H1 (cell line): ENCODE measurements around the gene ENAH. TPM values are rescaled to one million over a fixed set of nuclear protein-coding genes. Genes with fewer than 3 reads are reported as not detected.

Experiments used
- CTCF ChIA-PET: fragments of 300-600 bp; sonication (Branson Sonifier 250); formaldehyde crosslinking; loops from one replicate; lab custom pipeline; 2021; ENCODE audit not compliant: partially characterized antibody; lab: Charles Lee
- POLR2A ChIA-PET: fragments of 300-600 bp; sonication (Branson Sonifier 250); formaldehyde crosslinking; loops from one replicate; lab custom pipeline; 2021; ENCODE audit warnings: inconsistent platforms; ENCODE audit not compliant: partially characterized antibody; lab: Charles Lee
- DNase-seq, 2 experiments: peaks; one replicate each; pipeline versions ENCODE4 v3.0.0 to v3.0.0-alpha.2; 2010 to 2022; ENCODE audit warnings: low spot score in 2 of 2, low read depth in 1 of 2, mixed read lengths in 1 of 2
- FAIRE-seq: peaks from 2 replicates; lab custom pipeline; 2011; peaks lifted over from hg19 to GRCh38; lab: Jason Lieb, UNC
- H2AFZ ChIP-seq: 2 replicates; pipeline ENCODE4 v1.8.1; 2012; ENCODE audit warnings: low read length, inconsistent platforms
- H2AK5ac ChIP-seq: 2 replicates; pipeline ENCODE4 v1.6.1; 2013; ENCODE audit warnings: low read depth, low read length
- H2BK120ac ChIP-seq: replicated peaks from 2 replicates; pipeline ENCODE3; 2013; ENCODE audit warnings: low read depth, low read length, inconsistent platforms
- H2BK12ac ChIP-seq: 2 replicates; pipeline ENCODE4 v1.6.1; 2013; ENCODE audit warnings: low read depth, low read length
- H2BK15ac ChIP-seq: 2 replicates; pipeline ENCODE4 v1.6.1; 2013; ENCODE audit warnings: low read length
- H2BK20ac ChIP-seq: 2 replicates; pipeline ENCODE4 v1.6.1; 2013; ENCODE audit warnings: low read length
- H2BK5ac ChIP-seq: 2 replicates; pipeline ENCODE4 v1.6.1; 2013; ENCODE audit warnings: low read depth, low read length
- H3K14ac ChIP-seq: 2 replicates; pipeline ENCODE4 v1.6.1; 2013; ENCODE audit warnings: inconsistent platforms; ENCODE audit not compliant: insufficient read length
- H3K18ac ChIP-seq: 2 replicates; pipeline ENCODE4 v1.6.1; 2013; ENCODE audit warnings: low read length; ENCODE audit errors: extremely low read depth
- H3K23ac ChIP-seq: 2 replicates; pipeline ENCODE4 v1.6.1; 2013; ENCODE audit warnings: inconsistent platforms; ENCODE audit not compliant: insufficient read length
- H3K23me2 ChIP-seq: 2 replicates; pipeline ENCODE4 v1.6.1; 2013; ENCODE audit warnings: low read depth, low read length
- H3K27ac ChIP-seq: 2 replicates; pipeline ENCODE4 v1.6.1; 2011; ENCODE audit warnings: low read depth, low read length, inconsistent platforms
- H3K27me3 ChIP-seq, 4 experiments: replicated peaks in 1 of 4; 1 replicate in 1 of 4; 2 replicates in 3 of 4; pipeline versions ENCODE4 v1.6.1 to v1.8.1; 2011 to 2013; ENCODE audit warnings: low read length in 3 of 4, mild to moderate bottlenecking in 3 of 4, inconsistent platforms in 2 of 4, mixed read lengths in 2 of 4, moderate library complexity in 1 of 4; ENCODE audit not compliant: control insufficient read depth in 3 of 4, insufficient read depth in 3 of 4; ENCODE audit errors: extremely low read depth in 1 of 4
- H3K36me3 ChIP-seq, 4 experiments: 2 replicates each; pipeline versions ENCODE4 v1.6.1 to v1.8.1; 2011 to 2013; ENCODE audit warnings: mild to moderate bottlenecking in 4 of 4, low read length in 3 of 4, moderate library complexity in 2 of 4, control low read depth in 1 of 4, inconsistent platforms in 1 of 4; ENCODE audit not compliant: insufficient read depth in 4 of 4, control insufficient read depth in 2 of 4
- H3K4ac ChIP-seq: replicated peaks from 2 replicates; pipeline ENCODE3; 2013; ENCODE audit warnings: low read length, low read depth, mixed read lengths, inconsistent platforms; ENCODE audit not compliant: insufficient read length
- H3K4me1 ChIP-seq, 4 experiments: replicated peaks in 1 of 4; 1 replicate in 1 of 4; 2 replicates in 3 of 4; pipeline versions ENCODE4 v1.6.1 to v1.8.1; 2011 to 2013; ENCODE audit warnings: low read length in 3 of 4, inconsistent platforms in 2 of 4, mixed read lengths in 1 of 4; ENCODE audit not compliant: insufficient read depth in 4 of 4, control insufficient read depth in 3 of 4
- H3K4me2 ChIP-seq, 2 experiments: 2 replicates each; pipeline versions ENCODE4 v1.6.1 to v1.8.1; 2011 to 2013; ENCODE audit warnings: low read depth in 2 of 2, low read length in 2 of 2, control low read depth in 1 of 2, inconsistent platforms in 1 of 2, mild to moderate bottlenecking in 1 of 2; ENCODE audit not compliant: insufficient read depth in 1 of 2
- H3K4me3 ChIP-seq, 4 experiments: fragments of 200-600, 300-600 bp in 1 of 4; sonication (generic), shearing (Covaris generic), sonication (Bioruptor Twin) in 1 of 4; 2 replicates each; pipeline versions ENCODE4 v1.5.1 to v1.8.1; 2011 to 2016; ENCODE audit warnings: low read length in 4 of 4, low read depth in 3 of 4, control low read depth in 2 of 4, inconsistent platforms in 2 of 4, mild to moderate bottlenecking in 2 of 4, mixed read lengths in 1 of 4, moderate library complexity in 1 of 4; ENCODE audit not compliant: insufficient read depth in 2 of 4; ENCODE audit errors: extremely low read depth in 1 of 4
- H3K56ac ChIP-seq: replicated peaks from 2 replicates; pipeline ENCODE3; 2013; ENCODE audit warnings: low read depth, mild to moderate bottlenecking, mixed read lengths, low read length, inconsistent platforms; ENCODE audit not compliant: insufficient read length
- H3K79me1 ChIP-seq: 2 replicates; pipeline ENCODE4 v1.6.1; 2013; ENCODE audit warnings: low read depth, low read length, control low read depth
- H3K79me2 ChIP-seq, 2 experiments: 2 replicates each; pipeline versions ENCODE4 v1.6.1 to v1.8.1; 2012 to 2013; ENCODE audit warnings: low read length in 2 of 2, mild to moderate bottlenecking in 2 of 2, inconsistent platforms in 1 of 2; ENCODE audit not compliant: insufficient read depth in 2 of 2, control insufficient read depth in 1 of 2
- H3K9ac ChIP-seq, 4 experiments: replicated peaks in 1 of 4; 1 replicate in 1 of 4; 2 replicates in 3 of 4; pipeline versions ENCODE4 v1.6.1 to v1.8.1; 2011 to 2013; ENCODE audit warnings: low read depth in 3 of 4, low read length in 3 of 4, control low read depth in 2 of 4, mild to moderate bottlenecking in 2 of 4, moderate library complexity in 2 of 4, inconsistent platforms in 1 of 4; ENCODE audit errors: extremely low read depth in 1 of 4
- H3K9me3 ChIP-seq, 2 experiments: 2 replicates each; pipeline versions ENCODE4 v1.6.1 to v1.8.1; 2012 to 2013; ENCODE audit warnings: mild to moderate bottlenecking in 2 of 2, moderate library complexity in 2 of 2, control low read depth in 1 of 2, inconsistent platforms in 1 of 2, low read depth in 1 of 2, low read length in 1 of 2, mixed read lengths in 1 of 2; ENCODE audit not compliant: insufficient read depth in 2 of 2
- H4K20me1 ChIP-seq, 2 experiments: replicated peaks in 1 of 2; 2 replicates each; pipeline versions ENCODE3 to v1.8.1; 2011 to 2013; ENCODE audit warnings: inconsistent platforms in 2 of 2, low read length in 2 of 2, mild to moderate bottlenecking in 1 of 2; ENCODE audit not compliant: insufficient read depth in 2 of 2, control insufficient read depth in 1 of 2
- H4K5ac ChIP-seq: 2 replicates; pipeline ENCODE4 v1.6.1; 2013; ENCODE audit warnings: low read length, low read depth, mixed read lengths, inconsistent platforms; ENCODE audit not compliant: insufficient read length
- H4K8ac ChIP-seq: 2 replicates; pipeline ENCODE4 v1.8.0; 2013; ENCODE audit warnings: mild to moderate bottlenecking, moderate library complexity, low read length, inconsistent platforms; ENCODE audit not compliant: insufficient read depth; ENCODE audit errors: extremely low read depth
- H4K91ac ChIP-seq: replicated peaks from 2 replicates; pipeline ENCODE3; 2013; ENCODE audit warnings: low read length, mixed read lengths, inconsistent platforms; ENCODE audit not compliant: insufficient read length
- FOSL1 ChIP-seq: IDR thresholded peaks from 2 replicates; pipeline ENCODE4 v1.6.1; 2011; ENCODE audit warnings: mild to moderate bottlenecking, low read depth, low read length, moderate library complexity; ENCODE audit not compliant: insufficient read depth
- KDM4A ChIP-seq: IDR thresholded peaks from one replicate; pipeline ENCODE4 v1.7.1; 2012; ENCODE audit warnings: low read depth, mild to moderate bottlenecking, moderate library complexity, low read length, inconsistent platforms; ENCODE audit not compliant: severe bottlenecking
- RXRA ChIP-seq: IDR thresholded peaks from 2 replicates; pipeline ENCODE4 v1.6.1; 2011; ENCODE audit warnings: low read depth, mild to moderate bottlenecking, low read length, moderate library complexity; ENCODE audit not compliant: insufficient read depth
- SAP30 ChIP-seq: fragments of 300-600 bp; sonication (generic); IDR thresholded peaks from 2 replicates; pipeline ENCODE4 v1.7.1; 2012; ENCODE audit warnings: low read length, moderate library complexity, mild to moderate bottlenecking, inconsistent platforms; ENCODE audit not compliant: insufficient read depth, insufficient replicate concordance
- SIRT6 ChIP-seq: IDR thresholded peaks from one replicate; pipeline ENCODE4 v1.7.1; 2012; ENCODE audit warnings: low read length, inconsistent platforms
- SP2 ChIP-seq: IDR thresholded peaks from 2 replicates; pipeline ENCODE4 v1.6.1; 2012; ENCODE audit warnings: mild to moderate bottlenecking, low read length, inconsistent platforms
- TBP ChIP-seq: IDR thresholded peaks from 2 replicates; pipeline ENCODE4 v1.6.1; 2011; ENCODE audit warnings: low read depth, low read length, improper control_type of control experiment
- YY1 ChIP-seq: IDR thresholded peaks from 2 replicates; pipeline ENCODE4 v1.6.1; 2011; ENCODE audit warnings: low read depth, mild to moderate bottlenecking, low read length
- WGBS, 2 experiments: shearing (Covaris generic) in 1 of 2; methylation state at CpG; one replicate each; pipeline versions ENCODE4 v1.1.6 to v1.1.7; 2013 to 2015; ENCODE audit warnings: low lambda C conversion rate in 2 of 2, mixed read lengths in 2 of 2, inconsistent platforms in 1 of 2, low coverage in 1 of 2, missing lambda C conversion rate in 1 of 2; ENCODE audit not compliant: insufficient replicate concordance in 2 of 2, insufficient coverage in 1 of 2, insufficient read length in 1 of 2; ENCODE audit errors: extremely low coverage in 1 of 2, missing lambda C conversion rate in 1 of 2; 5-methylcytosine and 5-hydroxymethylcytosine counted together
- polyA plus RNA-seq, 7 experiments: library from polyadenylated mRNA; depleted of rRNA in 3 of 7; stranded (reverse) in 5 of 7; unstranded in 2 of 7; fragments of >200 nt in 5 of 7; fragments of 200-250 nt in 2 of 7; gene quantifications; 1 replicate in 5 of 7; 2 replicates in 1 of 7; 4 replicates in 1 of 7; pipeline versions ENCODE4 v1.2.1 to v1.2.3, GENCODE V29; 2011 to 2013; ENCODE audit warnings: missing spikeins in 2 of 7, mixed read lengths in 2 of 7
- total RNA-seq: library from RNA; stranded (reverse); fragmentation: NEBNext Ultra II Directional; extraction: Animal tissue kit (Norgen Biotek cat#: 25700); gene quantifications from 2 replicates; pipeline ENCODE4 v1.2.1, GENCODE V29; 2021

ENAH gene
- total and polyA plus RNA-seq, 2 of the 8 experiments (the other 6 are each of a cell fraction or from before 2014, with no cell fraction given) = 39.1 to 335 TPM

- Histone ChIP-seq H2BK120ac (no peak overlapping the region), H3K23me2 (no peaks in the 10 kb centered on the region; the same call in 1 of the 2 replicates), H2BK12ac (no peak overlapping the region), H3K27ac (no peak overlapping the region), H3K4me2 (no peak overlapping the region), H2AK5ac (no peak overlapping the region), H2BK20ac (no peak overlapping the region), H2AFZ (no peak overlapping the region), H3K9ac (no peak overlapping the region), H4K20me1 (no peaks in the 10 kb centered on the region), H3K4me1 (no peaks in the 10 kb centered on the region), H4K91ac (no peak overlapping the region), H3K36me3 (peaks cover 3 to 47% (median 20%) of the 10 kb centered on the region in 4 experiments; a peak in 7 of 8 replicates), H3K27me3 (no peaks in the 10 kb centered on the region), H4K5ac (no peak overlapping the region), H3K23ac (no peak overlapping the region), H3K79me2 (peaks cover 3 to 53% of the 10 kb centered on the region in 2 experiments; a peak in 3 of 4 replicates), H3K18ac (no peak overlapping the region), H3K4me3 (no peak overlapping the region), H3K79me1 (peaks cover 5% of the 10 kb centered on the region), H3K14ac (no peak overlapping the region), H2BK5ac (no peak overlapping the region), H2BK15ac (no peak overlapping the region), H3K9me3 (peaks cover 0 to 4% of the 10 kb centered on the region in 2 experiments; a peak in 1 of 4 replicates), H3K56ac (no peak overlapping the region), H3K4ac (no peak overlapping the region), H4K8ac (no peak overlapping the region)
- ChIA-PET CTCF (interaction anchor here (0.6 to 2.0 kb wide), 5 partner anchors 16 to 418 kb away, joined by 3 to 5 read pairs (median 4); no protein-coding TSS in a partner anchor), POLR2A (interaction anchor here (1.1 to 1.7 kb wide), 3 partner anchors 18 to 216 kb away, joined by 3 read pairs; partner anchors contain the start of gene SRP9)
- WGBS, 2 experiments = 96% methylated on average over 5 of the region's 5 CpGs; no CpG with 5 or more reads in 1 of the 2 experiments
- TF ChIP-seq TBP (no peak), SAP30 (no peak), RXRA (no peak), YY1 (no peak), FOSL1 (no peak), SP2 (no peak), SIRT6 (no peak), KDM4A (no peak)
- FAIRE-seq (no peak), DNase-seq (no peak)
Measured at GRCh38 chr1:225561675-225562074, 91.2 kb downstream of the ENAH start.
